Measurements from ENCODE around the gene ABCC6.
"Not testable (repeated sequence)": the region's sequence is repeated elsewhere in the genome, so short reads cannot be mapped to it uniquely, and the experiment has no call there.

- not testable (repeated sequence) for TF ChIP-seq ATF2 (IDR thresholded peaks at IDR 0.05; ENCODE audit: low read length); CTCF (IDR thresholded peaks at IDR 0.05 in 2 of 3, conservative IDR thresholded peaks at IDR 0.05 in 1 of 3; ENCODE audit: control insufficient read depth in 2 of 3, extremely low read depth in 1 of 3, insufficient read depth in 1 of 3, low read depth in 3 of 3, low read length in 3 of 3); SIN3A (IDR thresholded peaks at IDR 0.05; ENCODE audit: low read depth, low read length); JUND (IDR thresholded peaks at IDR 0.05; ENCODE audit: low read depth, low read length)
Measured at GRCh38 chr16:16104132-16104803, 119.0 kb downstream of the ABCC6 start.

Measured in GM12878 (cell line).